Measurements from ENCODE around the gene CHCHD4.

Gene CHCHD4

GRCh38 chr3:14147617-14148016 lies 22.9 kb upstream of the CHCHD4 start:
- Histone ChIP-seq H3F3A (ENCODE audit: insufficient read depth) (no peaks in the 10 kb centered on the region), H3K27me3 (ENCODE audit: low read length) (no peaks in the 10 kb centered on the region), H3K4me3 (ENCODE audit: insufficient read depth, low read length, poor library complexity, severe bottlenecking) (no peak overlapping the region), H3K79me2 (ENCODE audit: insufficient read depth, low read length) (no peaks in the 10 kb centered on the region), H3K9ac (ENCODE audit: low read length) (no peak overlapping the region), H3K9me2 (replicated peaks; ENCODE audit: insufficient read depth, low read length) (no peaks in the 10 kb centered on the region), H3K4me2 (ENCODE audit: low read depth, low read length, poor library complexity, severe bottlenecking) (no peak overlapping the region), H4K20me1 (ENCODE audit: low read depth, low read length) (no peaks in the 10 kb centered on the region), H3K9me3 (ENCODE audit: insufficient read depth, low read length) (no peaks in the 10 kb centered on the region), H2AFZ (ENCODE audit: low read depth, low read length, severe bottlenecking) (no peak overlapping the region), H3K27ac (ENCODE audit: low read depth, low read length) (no peak overlapping the region), H3K36me3 (ENCODE audit: low read length) (no peaks in the 10 kb centered on the region)
- TF ChIP-seq CTCF (IDR thresholded peaks at IDR 0.05; ENCODE audit: insufficient read depth, low read length, poor library complexity, severe bottlenecking) (no peak), EZH2phosphoT487 (conservative IDR thresholded peaks at IDR 0.05; ENCODE audit: low read length) (no peak)

GRCh38 chr3:14147066-14147435 lies 22.4 kb upstream of the CHCHD4 start:
- Histone ChIP-seq H3K79me2 (ENCODE audit: insufficient read depth, low read length) (no peaks in the 10 kb centered on the region), H3K27ac (ENCODE audit: low read depth, low read length) (no peak overlapping the region), H3K9ac (ENCODE audit: low read length) (no peak overlapping the region), H2AFZ (ENCODE audit: low read depth, low read length, severe bottlenecking) (no peak overlapping the region), H3K36me3 (ENCODE audit: low read length) (no peaks in the 10 kb centered on the region), H3K9me3 (ENCODE audit: insufficient read depth, low read length) (no peaks in the 10 kb centered on the region), H3K4me2 (ENCODE audit: low read depth, low read length, poor library complexity, severe bottlenecking) (no peak overlapping the region), H3F3A (ENCODE audit: insufficient read depth) (no peaks in the 10 kb centered on the region), H4K20me1 (ENCODE audit: low read depth, low read length) (no peaks in the 10 kb centered on the region), H3K9me2 (replicated peaks; ENCODE audit: insufficient read depth, low read length) (no peaks in the 10 kb centered on the region), H3K27me3 (ENCODE audit: low read length) (no peaks in the 10 kb centered on the region), H3K4me3 (ENCODE audit: insufficient read depth, low read length, poor library complexity, severe bottlenecking) (no peak overlapping the region)
- no peak for TF ChIP-seq EZH2phosphoT487 (conservative IDR thresholded peaks at IDR 0.05; ENCODE audit: low read length)
- no peak for TF ChIP-seq CTCF (IDR thresholded peaks at IDR 0.05; ENCODE audit: insufficient read depth, low read length, poor library complexity, severe bottlenecking)

- Histone ChIP-seq H3K9me2 (replicated peaks; ENCODE audit: insufficient read depth, low read length) (no peaks in the 10 kb centered on the region), H3K9ac (ENCODE audit: low read length) (no peak overlapping the region), H3K4me3 (ENCODE audit: insufficient read depth, low read length, poor library complexity, severe bottlenecking) (no peak overlapping the region), H3K36me3 (ENCODE audit: low read length) (no peaks in the 10 kb centered on the region), H3K9me3 (ENCODE audit: insufficient read depth, low read length) (no peaks in the 10 kb centered on the region), H2AFZ (ENCODE audit: low read depth, low read length, severe bottlenecking) (no peak overlapping the region), H4K20me1 (ENCODE audit: low read depth, low read length) (no peaks in the 10 kb centered on the region), H3K27me3 (ENCODE audit: low read length) (no peaks in the 10 kb centered on the region), H3F3A (ENCODE audit: insufficient read depth) (no peaks in the 10 kb centered on the region), H3K79me2 (ENCODE audit: insufficient read depth, low read length) (no peaks in the 10 kb centered on the region), H3K27ac (ENCODE audit: low read depth, low read length) (no peak overlapping the region), H3K4me2 (ENCODE audit: low read depth, low read length, poor library complexity, severe bottlenecking) (no peak overlapping the region)
- TF ChIP-seq EZH2phosphoT487 (conservative IDR thresholded peaks at IDR 0.05; ENCODE audit: low read length) (no peak), CTCF (IDR thresholded peaks at IDR 0.05; ENCODE audit: insufficient read depth, low read length, poor library complexity, severe bottlenecking) (no peak)
These were observed 21.9 kb upstream of the CHCHD4 start for GRCh38 chr3:14146381-14147065.
